ENCODE results near the gene ST3GAL4.

ST3GAL4 gene

DNA sequence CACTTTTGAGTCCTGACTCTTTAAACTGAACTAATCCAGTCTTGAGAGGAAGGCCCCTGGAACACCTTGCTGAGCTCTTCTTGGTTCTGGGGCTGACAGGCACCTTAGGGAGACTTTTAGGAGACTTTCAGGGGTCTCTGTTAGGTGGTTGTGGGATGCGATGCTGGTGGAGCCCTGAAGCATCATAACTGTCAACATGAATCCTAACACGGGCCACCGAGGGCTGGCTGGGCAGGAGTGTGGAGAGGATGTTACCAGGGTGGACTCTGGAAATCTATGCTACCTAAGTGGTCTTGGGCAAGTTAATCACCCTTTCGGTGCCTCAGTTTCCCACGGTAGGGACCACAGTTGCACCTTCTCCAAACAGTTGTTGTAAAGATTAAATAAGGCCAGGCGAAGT, 106.5 kb downstream of the ST3GAL4 start:
- DNase-seq (ENCODE audit: low read depth) = no peak
- TF ChIP-seq, protein P1, sequence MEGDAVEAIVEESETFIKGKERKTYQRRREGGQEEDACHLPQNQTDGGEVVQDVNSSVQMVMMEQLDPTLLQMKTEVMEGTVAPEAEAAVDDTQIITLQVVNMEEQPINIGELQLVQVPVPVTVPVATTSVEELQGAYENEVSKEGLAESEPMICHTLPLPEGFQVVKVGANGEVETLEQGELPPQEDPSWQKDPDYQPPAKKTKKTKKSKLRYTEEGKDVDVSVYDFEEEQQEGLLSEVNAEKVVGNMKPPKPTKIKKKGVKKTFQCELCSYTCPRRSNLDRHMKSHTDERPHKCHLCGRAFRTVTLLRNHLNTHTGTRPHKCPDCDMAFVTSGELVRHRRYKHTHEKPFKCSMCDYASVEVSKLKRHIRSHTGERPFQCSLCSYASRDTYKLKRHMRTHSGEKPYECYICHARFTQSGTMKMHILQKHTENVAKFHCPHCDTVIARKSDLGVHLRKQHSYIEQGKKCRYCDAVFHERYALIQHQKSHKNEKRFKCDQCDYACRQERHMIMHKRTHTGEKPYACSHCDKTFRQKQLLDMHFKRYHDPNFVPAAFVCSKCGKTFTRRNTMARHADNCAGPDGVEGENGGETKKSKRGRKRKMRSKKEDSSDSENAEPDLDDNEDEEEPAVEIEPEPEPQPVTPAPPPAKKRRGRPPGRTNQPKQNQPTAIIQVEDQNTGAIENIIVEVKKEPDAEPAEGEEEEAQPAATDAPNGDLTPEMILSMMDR (conservative IDR thresholded peaks at IDR 0.05; ENCODE audit: low read depth, low read length) = no peak
- no peak overlapping the region for H3K4me3 ChIP-seq (ENCODE audit: low read depth, low read length)

DNA sequence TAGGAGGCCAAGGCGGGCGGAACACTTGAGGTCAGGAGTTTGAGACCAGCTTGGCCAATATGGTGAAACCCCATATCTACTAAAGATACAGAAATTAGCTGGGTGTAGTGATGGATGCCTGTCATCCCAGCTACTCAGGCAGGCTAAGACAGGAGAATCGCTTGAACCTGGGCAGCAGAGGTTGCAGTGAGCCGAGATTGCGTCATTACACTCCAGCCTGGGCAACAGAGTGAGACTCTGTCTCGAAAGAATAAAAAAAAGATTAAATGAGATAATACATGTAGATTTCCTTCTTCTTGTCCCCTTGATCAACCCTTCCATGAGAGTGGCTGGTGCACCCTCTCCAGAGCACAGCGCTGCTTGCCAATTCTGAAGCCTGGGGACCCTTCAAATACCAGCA, 106.9 kb downstream of the ST3GAL4 start:
- no peak for DNase-seq (ENCODE audit: low read depth)
- H3K4me3 ChIP-seq (ENCODE audit: low read depth, low read length) = no peak overlapping the region
- TF ChIP-seq, protein P1 (conservative IDR thresholded peaks at IDR 0.05; ENCODE audit: low read depth, low read length) = no peak
